ACC112 (cell line): Measurements from ENCODE around the gene RAB25.

Experiments used
- H2AFZ ChIP-seq: fragments of 200-600 bp; sonication (generic); one replicate; pipeline ENCODE4 v1.6.0; 2017; ENCODE audit warnings: antibody characterized with exemption, low read length; ENCODE audit not compliant: unreplicated experiment
- H3K27ac ChIP-seq: fragments of 200-600 bp; sonication (generic); 2 replicates; pipeline ENCODE4 v1.5.1; 2014; ENCODE audit warnings: low read depth, mild to moderate bottlenecking, antibody characterized with exemption, low read length, moderate library complexity
- H3K27me3 ChIP-seq: fragments of 200-600 bp; sonication (generic); 2 replicates; pipeline ENCODE4 v1.6.1; 2014; ENCODE audit warnings: mild to moderate bottlenecking, antibody characterized with exemption, low read length, moderate library complexity, mixed read lengths; ENCODE audit not compliant: insufficient read depth
- H3K36me3 ChIP-seq: fragments of 200-600 bp; sonication (generic); 2 replicates; pipeline ENCODE4 v1.6.1; 2016; ENCODE audit warnings: mild to moderate bottlenecking, antibody characterized with exemption, low read length, moderate library complexity, mixed read lengths; ENCODE audit not compliant: insufficient read depth
- H3K4me1 ChIP-seq: fragments of 200-600 bp; sonication (generic); one replicate; pipeline ENCODE4 v1.6.1; 2016; ENCODE audit warnings: low read length, mixed read lengths; ENCODE audit not compliant: insufficient read depth, unreplicated experiment, control insufficient read depth
- H3K4me3 ChIP-seq: fragments of 200-600 bp; sonication (generic); 2 replicates; pipeline ENCODE4 v1.5.1; 2014; ENCODE audit warnings: mild to moderate bottlenecking, low read depth, low read length
- H3K79me2 ChIP-seq: fragments of 200-600 bp; sonication (generic); one replicate; pipeline ENCODE4 v1.6.0; 2016; ENCODE audit warnings: low read length; ENCODE audit not compliant: control insufficient read depth, unreplicated experiment, insufficient read depth

RAB25 gene

DNA sequence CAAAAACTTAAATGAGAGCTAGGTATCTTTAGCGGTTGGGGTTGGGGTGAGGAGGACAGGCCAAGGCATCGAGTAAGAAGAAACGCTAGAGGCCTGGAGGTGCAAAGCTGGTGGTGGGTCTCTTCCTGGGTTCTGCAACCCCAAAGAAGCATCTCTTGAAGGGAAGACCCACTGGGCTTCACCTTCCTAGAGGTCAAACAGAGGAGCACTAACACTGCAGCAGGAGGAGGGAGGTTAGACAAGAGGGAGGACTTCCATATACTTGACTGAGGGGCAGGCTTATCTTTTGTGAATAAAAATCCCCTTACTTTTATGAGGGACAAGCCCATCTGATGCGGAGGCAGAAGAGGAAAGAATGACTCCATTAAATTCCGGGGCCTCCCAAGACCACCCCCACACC is 18.8 kb downstream of the RAB25 start:
- Histone ChIP-seq H2AFZ (no peak overlapping the region), H3K27ac (no peak overlapping the region), H3K4me3 (no peak overlapping the region), H3K79me2 (no peaks in the 10 kb centered on the region), H3K27me3 (no peaks in the 10 kb centered on the region), H3K36me3 (no peaks in the 10 kb centered on the region), H3K4me1 (peaks cover 10% of the 10 kb centered on the region)

DNA sequence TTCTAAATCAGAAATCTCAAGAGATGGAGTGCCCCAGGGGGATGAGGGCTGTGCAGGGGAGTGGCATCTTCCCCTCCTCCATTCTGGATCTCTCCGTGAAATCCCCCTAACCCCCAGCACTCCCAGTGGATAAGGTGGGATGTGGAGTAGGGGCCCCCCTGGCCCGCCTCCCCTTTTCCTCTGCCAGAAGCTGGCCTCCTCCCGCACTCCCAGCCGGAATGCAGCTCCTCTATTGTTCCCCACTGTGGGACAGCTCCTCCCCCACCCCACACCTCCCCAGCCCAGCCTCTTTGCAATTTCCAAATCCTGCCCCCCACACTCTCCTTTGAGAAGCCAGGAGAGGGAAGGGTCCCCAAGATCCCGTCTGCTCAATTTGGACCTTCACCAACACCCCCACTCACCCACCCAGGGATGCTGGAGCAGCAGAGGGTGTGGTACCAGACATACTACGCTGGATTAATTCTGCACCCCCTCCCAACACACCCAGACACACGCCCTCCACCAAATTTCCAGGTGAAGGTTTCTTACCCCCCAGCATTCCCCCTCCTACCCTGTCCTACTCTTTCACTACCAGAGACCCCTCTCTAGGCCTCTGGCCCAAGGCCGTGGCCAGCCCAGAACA is 19.4 kb downstream of the RAB25 start:
- Histone ChIP-seq H3K79me2 (no peaks in the 10 kb centered on the region), H3K4me3 (0 out of 2 replicates have a peak overlapping the region, but pooled peaks have one; percentile 72), H3K27me3 (no peaks in the 10 kb centered on the region), H3K36me3 (no peaks in the 10 kb centered on the region), H2AFZ (no peak overlapping the region), H3K4me1 (peaks cover 10% of the 10 kb centered on the region), H3K27ac (no peak overlapping the region)

GRCh38 chr1:156080863-156081179 is 19.9 kb downstream of the RAB25 start:
- peak overlapping the region; percentile 72 for H3K4me3 ChIP-seq
- no peak overlapping the region for H2AFZ ChIP-seq
- H3K36me3 ChIP-seq = no peaks in the 10 kb centered on the region
- H3K27me3 ChIP-seq = no peaks in the 10 kb centered on the region
- H3K4me1 ChIP-seq = peaks cover 9% of the 10 kb centered on the region
- no peak overlapping the region for H3K27ac ChIP-seq
- no peaks in the 10 kb centered on the region for H3K79me2 ChIP-seq

DNA sequence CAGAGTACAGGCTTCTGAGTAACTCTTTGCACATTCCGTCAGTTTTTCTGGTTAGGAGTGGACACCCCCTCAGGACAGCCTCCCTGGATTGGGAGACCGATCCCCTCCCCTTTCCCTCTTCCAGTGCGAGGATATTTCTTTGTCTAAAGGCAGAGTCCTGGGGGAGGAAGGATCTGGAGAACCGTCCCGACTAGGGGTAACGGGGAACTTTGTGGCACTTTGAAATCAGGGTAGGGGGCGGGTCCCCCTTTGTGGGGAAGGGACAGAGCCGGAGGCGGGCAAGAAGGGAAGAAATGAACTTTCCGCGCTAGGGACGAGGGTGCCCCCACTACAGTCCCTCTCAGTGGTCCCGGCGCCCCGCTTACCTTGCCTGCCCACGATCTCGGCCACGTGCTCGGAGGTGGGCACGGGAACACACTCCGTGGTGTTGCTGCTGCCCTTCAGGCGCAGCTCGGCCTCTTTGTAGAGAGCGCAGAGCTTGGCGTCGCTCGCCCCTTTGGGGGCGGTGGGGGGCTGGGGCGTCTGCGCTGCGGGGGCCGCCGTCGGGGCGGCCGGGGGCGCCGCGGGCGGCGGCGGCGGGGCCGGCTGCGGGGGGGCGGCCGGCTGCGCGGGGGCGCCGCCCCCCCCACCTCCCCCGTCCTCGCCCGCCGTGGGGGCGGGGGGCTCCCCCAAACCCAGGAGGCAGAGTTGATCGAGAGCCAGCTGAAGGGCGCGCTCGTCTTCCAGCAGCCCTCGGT is 20.4 kb downstream of the RAB25 start:
- no peak overlapping the region for H2AFZ ChIP-seq
- no peaks in the 10 kb centered on the region for H3K36me3 ChIP-seq
- H3K79me2 ChIP-seq = no peaks in the 10 kb centered on the region
- H3K4me3 ChIP-seq = peak overlapping the region; percentile 82
- H3K27ac ChIP-seq = no peak overlapping the region
- H3K4me1 ChIP-seq = peaks cover 10% of the 10 kb centered on the region
- no peaks in the 10 kb centered on the region for H3K27me3 ChIP-seq

- Histone ChIP-seq H3K27me3 (no peaks in the 10 kb centered on the region), H2AFZ (peak overlapping the region; percentile 74), H3K79me2 (no peaks in the 10 kb centered on the region)
Observed at GRCh38 chr1:156081917-156082308, 21.0 kb downstream of the RAB25 start.

GRCh38 chr1:156082309-156083091 is 21.5 kb downstream of the RAB25 start, which contains the start of gene MEX3A:
MEX3A (minus strand) TSS chr1:156082465; CDS start chr1:156081998, 467 bp downstream.
- Histone ChIP-seq H3K27me3 (no peaks in the 10 kb centered on the region), H3K4me3 (peak within 1 kb of the TSS; percentile 82), H3K4me1 (peaks cover 11% of the 10 kb centered on the region), H3K79me2 (no peaks in the 10 kb centered on the region), H3K36me3 (no peaks in the 10 kb centered on the region), H3K27ac (no peak within 1 kb of the TSS), H2AFZ (peak within 1 kb of the TSS; percentile 77)

More at GRCh38 chr1:156081917-156082308, 21.0 kb downstream of the RAB25 start:
- no peak overlapping the region for H3K27ac ChIP-seq
- H3K36me3 ChIP-seq = no peaks in the 10 kb centered on the region
- peaks cover 11% of the 10 kb centered on the region for H3K4me1 ChIP-seq
- H3K4me3 ChIP-seq = peak overlapping the region; percentile 82

- Histone ChIP-seq H3K27me3 (no peaks in the 10 kb centered on the region), H3K79me2 (no peaks in the 10 kb centered on the region), H3K36me3 (no peaks in the 10 kb centered on the region), H2AFZ (no peak overlapping the region), H3K4me3 (no peak overlapping the region; the same call in 1 of the 2 replicates), H3K4me1 (peaks cover 11% of the 10 kb centered on the region), H3K27ac (no peak overlapping the region)
Observed at GRCh38 chr1:156083800-156084790, 23.1 kb downstream of the RAB25 start.

- Histone ChIP-seq H3K36me3 (no peaks in the 10 kb centered on the region), H2AFZ (no peak overlapping the region), H3K27ac (no peak overlapping the region), H3K79me2 (no peaks in the 10 kb centered on the region), H3K4me3 (no peak overlapping the region), H3K4me1 (peaks cover 6% of the 10 kb centered on the region), H3K27me3 (no peaks in the 10 kb centered on the region)
Observed at GRCh38 chr1:156086256-156086662, 25.3 kb downstream of the RAB25 start.

GRCh38 chr1:156089704-156090103 is 28.7 kb downstream of the RAB25 start:
- no peaks in the 10 kb centered on the region for H3K79me2 ChIP-seq
- no peaks in the 10 kb centered on the region for H3K27me3 ChIP-seq
- no peaks in the 10 kb centered on the region for H3K36me3 ChIP-seq
- H3K4me3 ChIP-seq = no peak overlapping the region
- no peak overlapping the region for H3K27ac ChIP-seq
- H3K4me1 ChIP-seq = peaks cover 6% of the 10 kb centered on the region
- H2AFZ ChIP-seq = no peak overlapping the region
